ENCODE data around the gene MSI2. TPM values are rescaled to one million over a fixed set of nuclear protein-coding genes. Genes with fewer than 3 reads are reported as not detected.

Gene MSI2
- total RNA-seq, 1 donor from 2014 or later, result 60.6 TPM

- no peaks in the 10 kb centered on the region for H3K4me1 Mint-ChIP-seq (ENCODE audit: unreplicated experiment)
- no peak overlapping the region for H3K27ac Mint-ChIP-seq (ENCODE audit: unreplicated experiment)
- H3K4me3 Mint-ChIP-seq (ENCODE audit: unreplicated experiment), result no peak overlapping the region
- H3K9me3 Mint-ChIP-seq (ENCODE audit: unreplicated experiment), result no peaks in the 10 kb centered on the region
- no peak for DNase-seq (ENCODE audit: low spot score)
- H3K36me3 Mint-ChIP-seq (ENCODE audit: low read depth, unreplicated experiment), result no peaks in the 10 kb centered on the region
- peaks cover 5% of the 10 kb centered on the region for H3K27me3 Mint-ChIP-seq (ENCODE audit: unreplicated experiment)
- TF ChIP-seq, protein P1, sequence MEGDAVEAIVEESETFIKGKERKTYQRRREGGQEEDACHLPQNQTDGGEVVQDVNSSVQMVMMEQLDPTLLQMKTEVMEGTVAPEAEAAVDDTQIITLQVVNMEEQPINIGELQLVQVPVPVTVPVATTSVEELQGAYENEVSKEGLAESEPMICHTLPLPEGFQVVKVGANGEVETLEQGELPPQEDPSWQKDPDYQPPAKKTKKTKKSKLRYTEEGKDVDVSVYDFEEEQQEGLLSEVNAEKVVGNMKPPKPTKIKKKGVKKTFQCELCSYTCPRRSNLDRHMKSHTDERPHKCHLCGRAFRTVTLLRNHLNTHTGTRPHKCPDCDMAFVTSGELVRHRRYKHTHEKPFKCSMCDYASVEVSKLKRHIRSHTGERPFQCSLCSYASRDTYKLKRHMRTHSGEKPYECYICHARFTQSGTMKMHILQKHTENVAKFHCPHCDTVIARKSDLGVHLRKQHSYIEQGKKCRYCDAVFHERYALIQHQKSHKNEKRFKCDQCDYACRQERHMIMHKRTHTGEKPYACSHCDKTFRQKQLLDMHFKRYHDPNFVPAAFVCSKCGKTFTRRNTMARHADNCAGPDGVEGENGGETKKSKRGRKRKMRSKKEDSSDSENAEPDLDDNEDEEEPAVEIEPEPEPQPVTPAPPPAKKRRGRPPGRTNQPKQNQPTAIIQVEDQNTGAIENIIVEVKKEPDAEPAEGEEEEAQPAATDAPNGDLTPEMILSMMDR (IDR thresholded peaks at IDR 0.05; ENCODE audit: unreplicated experiment), result no peak
These were observed 246.5 kb downstream of the MSI2 start for GRCh38 chr17:57502811-57503241.

DNA sequence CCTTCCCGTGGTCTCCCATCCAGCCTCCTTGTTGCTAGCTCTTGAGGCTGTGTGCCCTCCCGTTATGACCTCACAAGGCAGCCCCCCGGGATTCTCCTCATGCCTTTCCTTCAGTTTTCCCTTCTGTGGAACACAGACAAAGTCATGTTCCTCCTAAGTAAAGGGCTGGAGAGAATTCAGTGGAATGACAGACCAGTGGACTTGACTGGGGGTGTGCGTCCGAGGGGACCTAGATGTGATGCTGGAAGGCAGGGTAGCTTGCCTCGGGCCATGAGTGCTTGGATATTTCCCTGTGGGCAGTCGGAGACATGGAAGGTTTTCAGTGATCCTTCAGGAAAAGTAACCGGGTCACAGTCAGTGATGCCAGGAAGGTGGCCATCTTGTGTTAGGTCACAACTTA, 247.9 kb downstream of the MSI2 start:
- Mint-ChIP-seq H3K36me3 (ENCODE audit: low read depth, unreplicated experiment) (no peaks in the 10 kb centered on the region), H3K4me1 (ENCODE audit: unreplicated experiment) (no peaks in the 10 kb centered on the region), H3K4me3 (ENCODE audit: unreplicated experiment) (no peak overlapping the region), H3K27ac (ENCODE audit: unreplicated experiment) (no peak overlapping the region), H3K27me3 (ENCODE audit: unreplicated experiment) (peaks cover 5% of the 10 kb centered on the region), H3K9me3 (ENCODE audit: unreplicated experiment) (no peaks in the 10 kb centered on the region)
- no peak for DNase-seq (ENCODE audit: low spot score)
- TF ChIP-seq, protein P1 (IDR thresholded peaks at IDR 0.05; ENCODE audit: unreplicated experiment), result no peak

- DNase-seq (ENCODE audit: low spot score), result no peak
- no peak overlapping the region for H3K4me3 Mint-ChIP-seq (ENCODE audit: unreplicated experiment)
These were observed 249.8 kb downstream of the MSI2 start for GRCh38 chr17:57505841-57506773.

DNA sequence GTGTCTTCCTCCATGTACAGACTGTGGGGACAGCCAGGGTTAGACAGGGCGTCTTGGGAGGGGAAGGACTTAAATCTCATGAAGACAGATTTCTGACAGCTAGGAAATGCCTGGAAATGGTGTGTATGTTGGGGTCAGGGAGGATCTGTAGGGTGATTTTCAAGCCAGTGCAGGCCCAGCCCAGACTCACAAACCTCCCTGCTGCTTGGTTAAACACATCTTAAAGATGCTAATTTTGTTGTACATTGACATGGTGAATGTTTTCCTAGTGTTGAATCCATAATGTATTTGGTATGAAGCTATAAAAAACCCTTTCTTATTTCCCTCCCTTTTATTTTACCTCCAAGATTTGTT, 250.4 kb downstream of the MSI2 start:
- DNase-seq (ENCODE audit: low spot score), result no peak
- TF ChIP-seq, protein P1 (IDR thresholded peaks at IDR 0.05; ENCODE audit: unreplicated experiment), result no peak
- H3K4me1 Mint-ChIP-seq (ENCODE audit: unreplicated experiment), result peaks cover under 1% of the 10 kb centered on the region
- H3K4me3 Mint-ChIP-seq (ENCODE audit: unreplicated experiment), result no peak overlapping the region
- H3K27ac Mint-ChIP-seq (ENCODE audit: unreplicated experiment), result no peak overlapping the region
- peaks cover 2% of the 10 kb centered on the region for H3K36me3 Mint-ChIP-seq (ENCODE audit: low read depth, unreplicated experiment)
- peaks cover 2% of the 10 kb centered on the region for H3K27me3 Mint-ChIP-seq (ENCODE audit: unreplicated experiment)
- H3K9me3 Mint-ChIP-seq (ENCODE audit: unreplicated experiment), result no peaks in the 10 kb centered on the region

More at GRCh38 chr17:57505841-57506773, 249.8 kb downstream of the MSI2 start:
- no peaks in the 10 kb centered on the region for H3K36me3 Mint-ChIP-seq (ENCODE audit: low read depth, unreplicated experiment)
- H3K27me3 Mint-ChIP-seq (ENCODE audit: unreplicated experiment), result peaks cover 2% of the 10 kb centered on the region
- H3K4me1 Mint-ChIP-seq (ENCODE audit: unreplicated experiment), result no peaks in the 10 kb centered on the region
- H3K27ac Mint-ChIP-seq (ENCODE audit: unreplicated experiment), result no peak overlapping the region
- TF ChIP-seq, protein P1 (IDR thresholded peaks at IDR 0.05; ENCODE audit: unreplicated experiment), result no peak
- no peaks in the 10 kb centered on the region for H3K9me3 Mint-ChIP-seq (ENCODE audit: unreplicated experiment)

DNA sequence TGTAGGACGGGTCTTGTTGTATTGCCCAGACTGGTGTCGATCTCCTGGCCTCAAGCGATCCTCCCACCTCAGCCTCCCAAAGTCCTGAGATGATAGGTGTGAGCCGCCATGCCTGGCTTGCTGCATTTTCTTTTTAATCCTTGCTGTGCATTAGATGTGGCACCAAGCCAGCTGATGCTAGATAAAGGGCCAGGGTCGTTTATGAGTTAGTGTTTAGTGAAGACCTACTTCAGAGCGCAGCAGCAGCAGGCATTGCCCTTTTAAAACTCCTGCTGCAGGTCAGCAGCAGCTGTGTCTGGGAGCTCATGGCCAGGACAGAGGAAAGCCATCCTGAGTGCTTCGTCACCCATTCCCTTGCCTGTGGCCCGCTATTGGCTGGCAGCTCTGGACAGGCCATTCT, 251.5 kb downstream of the MSI2 start:
- Mint-ChIP-seq H3K36me3 (ENCODE audit: low read depth, unreplicated experiment) (peaks cover 5% of the 10 kb centered on the region), H3K27me3 (ENCODE audit: unreplicated experiment) (peaks cover 2% of the 10 kb centered on the region), H3K4me3 (ENCODE audit: unreplicated experiment) (no peak overlapping the region), H3K4me1 (ENCODE audit: unreplicated experiment) (peaks cover 3% of the 10 kb centered on the region), H3K27ac (ENCODE audit: unreplicated experiment) (no peak overlapping the region), H3K9me3 (ENCODE audit: unreplicated experiment) (no peaks in the 10 kb centered on the region)
- DNase-seq (ENCODE audit: low spot score), result no peak
- TF ChIP-seq, protein P1 (IDR thresholded peaks at IDR 0.05; ENCODE audit: unreplicated experiment), result no peak

All from endothelial cell (in vitro differentiated cells).